DND-41 (cell line): ENCODE results near the gene G6PC3.

ENCODE experiments used
- ATAC-seq: fragments of 200-7000 bp; cut with Tn5 transposase; 3 replicates; pipeline ENCODE4 v1.9.1; 2021; ENCODE audit warnings: low read depth; ENCODE audit not compliant: insufficient read depth
- DNase-seq: peaks from one replicate; pipeline ENCODE4 v3.0.0-alpha.2; 2020
- H2AFZ ChIP-seq: 2 replicates; pipeline ENCODE4 v1.6.0; 2012; ENCODE audit warnings: low read depth, low read length
- H3K27ac ChIP-seq: 2 replicates; pipeline ENCODE4 v1.5.1; 2012; ENCODE audit warnings: low read length, inconsistent platforms
- H3K27me3 ChIP-seq: fragments of 200-600 bp; sonication (generic); 2 replicates; pipeline ENCODE4 v1.6.0; 2012; ENCODE audit warnings: low read length, mild to moderate bottlenecking, inconsistent platforms; ENCODE audit not compliant: insufficient read depth, poor library complexity
- H3K36me3 ChIP-seq: 2 replicates; pipeline ENCODE4 v1.5.1; 2012; ENCODE audit warnings: low read length, inconsistent platforms; ENCODE audit not compliant: insufficient read depth
- H3K4me1 ChIP-seq: 2 replicates; pipeline ENCODE4 v1.5.1; 2012; ENCODE audit warnings: mild to moderate bottlenecking, low read length; ENCODE audit not compliant: insufficient read depth
- H3K4me2 ChIP-seq: 2 replicates; pipeline ENCODE4 v1.6.0; 2012; ENCODE audit warnings: mild to moderate bottlenecking, moderate library complexity, low read length, inconsistent platforms; ENCODE audit not compliant: insufficient read depth
- H3K4me3 ChIP-seq, 2 experiments: fragments of 200-600 bp in 1 of 2; shearing (Covaris generic) in 1 of 2; 2 replicates each; pipeline ENCODE4 v1.5.1; 2012 to 2016; ENCODE audit warnings: inconsistent platforms in 2 of 2, low read length in 2 of 2, mild to moderate bottlenecking in 2 of 2, low read depth in 1 of 2, moderate library complexity in 1 of 2
- H3K79me2 ChIP-seq: 2 replicates; pipeline ENCODE4 v1.6.0; 2012; ENCODE audit warnings: low read length, inconsistent platforms; ENCODE audit not compliant: insufficient read depth
- H3K9ac ChIP-seq: 2 replicates; pipeline ENCODE4 v1.6.0; 2012; ENCODE audit warnings: low read depth, mild to moderate bottlenecking, inconsistent platforms, low read length, moderate library complexity
- H3K9me3 ChIP-seq: 2 replicates; pipeline ENCODE4 v1.5.1; 2012; ENCODE audit warnings: low read length, moderate library complexity, mild to moderate bottlenecking, inconsistent platforms; ENCODE audit not compliant: insufficient read depth, severe bottlenecking
- H4K20me1 ChIP-seq: 2 replicates; pipeline ENCODE4 v1.6.0; 2012; ENCODE audit warnings: low read length; ENCODE audit not compliant: insufficient read depth
- EZH2 ChIP-seq: IDR thresholded peaks from 3 replicates; pipeline ENCODE4 v1.6.1; 2012; ENCODE audit warnings: borderline replicate concordance, low read depth, mild to moderate bottlenecking, moderate library complexity, low read length, inconsistent platforms; ENCODE audit not compliant: severe bottlenecking
- TF ChIP-seq, protein P1 (sequence below): IDR thresholded peaks from 2 replicates; pipeline ENCODE4 v1.5.1; 2012; ENCODE audit warnings: borderline replicate concordance, low read length, moderate library complexity, mild to moderate bottlenecking; ENCODE audit not compliant: poor library complexity, severe bottlenecking; ENCODE audit errors: extremely low read depth

Gene G6PC3

DNA sequence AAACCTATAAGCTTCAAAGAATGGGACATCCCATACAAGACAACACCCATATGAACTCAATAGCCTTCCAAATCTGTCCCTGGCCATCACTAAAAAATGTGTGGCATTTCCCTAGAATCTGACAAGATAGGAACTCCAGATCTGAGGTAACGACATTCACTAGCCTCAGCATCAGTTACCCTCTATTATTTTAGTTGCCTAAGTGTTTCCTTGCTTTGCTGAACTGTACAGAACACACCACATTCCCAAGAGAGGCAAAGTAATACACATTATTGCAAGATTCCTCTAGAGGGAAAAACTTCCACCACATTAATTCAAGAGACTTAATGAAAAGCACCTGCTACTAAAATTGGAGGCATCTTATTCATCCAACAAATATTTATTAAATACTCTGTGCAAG lies 9.1 kb upstream of the G6PC3 start:
- DNase-seq (no peak), ATAC-seq (no peak)
- Histone ChIP-seq H3K4me2 (no peak overlapping the region), H3K36me3 (peaks cover 62% of the 10 kb centered on the region), H3K9me3 (no peaks in the 10 kb centered on the region), H3K9ac (no peak overlapping the region), H3K4me3 (no peak overlapping the region), H3K79me2 (peaks cover 92% of the 10 kb centered on the region), H2AFZ (no peak overlapping the region), H3K27ac (no peak overlapping the region), H3K4me1 (peaks cover 28% of the 10 kb centered on the region), H4K20me1 (peaks cover 49% of the 10 kb centered on the region), H3K27me3 (no peaks in the 10 kb centered on the region)
- TF ChIP-seq, protein P1, sequence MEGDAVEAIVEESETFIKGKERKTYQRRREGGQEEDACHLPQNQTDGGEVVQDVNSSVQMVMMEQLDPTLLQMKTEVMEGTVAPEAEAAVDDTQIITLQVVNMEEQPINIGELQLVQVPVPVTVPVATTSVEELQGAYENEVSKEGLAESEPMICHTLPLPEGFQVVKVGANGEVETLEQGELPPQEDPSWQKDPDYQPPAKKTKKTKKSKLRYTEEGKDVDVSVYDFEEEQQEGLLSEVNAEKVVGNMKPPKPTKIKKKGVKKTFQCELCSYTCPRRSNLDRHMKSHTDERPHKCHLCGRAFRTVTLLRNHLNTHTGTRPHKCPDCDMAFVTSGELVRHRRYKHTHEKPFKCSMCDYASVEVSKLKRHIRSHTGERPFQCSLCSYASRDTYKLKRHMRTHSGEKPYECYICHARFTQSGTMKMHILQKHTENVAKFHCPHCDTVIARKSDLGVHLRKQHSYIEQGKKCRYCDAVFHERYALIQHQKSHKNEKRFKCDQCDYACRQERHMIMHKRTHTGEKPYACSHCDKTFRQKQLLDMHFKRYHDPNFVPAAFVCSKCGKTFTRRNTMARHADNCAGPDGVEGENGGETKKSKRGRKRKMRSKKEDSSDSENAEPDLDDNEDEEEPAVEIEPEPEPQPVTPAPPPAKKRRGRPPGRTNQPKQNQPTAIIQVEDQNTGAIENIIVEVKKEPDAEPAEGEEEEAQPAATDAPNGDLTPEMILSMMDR = no peak
- no peak for TF ChIP-seq EZH2

GRCh38 chr17:44062871-44063270 lies 7.7 kb upstream of the G6PC3 start:
- no peak overlapping the region for H3K9ac ChIP-seq
- no peak for DNase-seq
- H3K27me3 ChIP-seq = no peaks in the 10 kb centered on the region
- no peak overlapping the region for H3K27ac ChIP-seq
- H3K36me3 ChIP-seq = peaks cover 57% of the 10 kb centered on the region
- no peak for ATAC-seq
- no peaks in the 10 kb centered on the region for H3K9me3 ChIP-seq
- peaks cover 49% of the 10 kb centered on the region for H4K20me1 ChIP-seq
- H3K4me1 ChIP-seq = peaks cover 39% of the 10 kb centered on the region
- TF ChIP-seq, protein P1 = no peak
- no peak for TF ChIP-seq EZH2
- H2AFZ ChIP-seq = no peak overlapping the region
- peaks cover 91% of the 10 kb centered on the region for H3K79me2 ChIP-seq
- H3K4me2 ChIP-seq = peak overlapping the region; percentile 78
- H3K4me3 ChIP-seq = no peak overlapping the region

DNA sequence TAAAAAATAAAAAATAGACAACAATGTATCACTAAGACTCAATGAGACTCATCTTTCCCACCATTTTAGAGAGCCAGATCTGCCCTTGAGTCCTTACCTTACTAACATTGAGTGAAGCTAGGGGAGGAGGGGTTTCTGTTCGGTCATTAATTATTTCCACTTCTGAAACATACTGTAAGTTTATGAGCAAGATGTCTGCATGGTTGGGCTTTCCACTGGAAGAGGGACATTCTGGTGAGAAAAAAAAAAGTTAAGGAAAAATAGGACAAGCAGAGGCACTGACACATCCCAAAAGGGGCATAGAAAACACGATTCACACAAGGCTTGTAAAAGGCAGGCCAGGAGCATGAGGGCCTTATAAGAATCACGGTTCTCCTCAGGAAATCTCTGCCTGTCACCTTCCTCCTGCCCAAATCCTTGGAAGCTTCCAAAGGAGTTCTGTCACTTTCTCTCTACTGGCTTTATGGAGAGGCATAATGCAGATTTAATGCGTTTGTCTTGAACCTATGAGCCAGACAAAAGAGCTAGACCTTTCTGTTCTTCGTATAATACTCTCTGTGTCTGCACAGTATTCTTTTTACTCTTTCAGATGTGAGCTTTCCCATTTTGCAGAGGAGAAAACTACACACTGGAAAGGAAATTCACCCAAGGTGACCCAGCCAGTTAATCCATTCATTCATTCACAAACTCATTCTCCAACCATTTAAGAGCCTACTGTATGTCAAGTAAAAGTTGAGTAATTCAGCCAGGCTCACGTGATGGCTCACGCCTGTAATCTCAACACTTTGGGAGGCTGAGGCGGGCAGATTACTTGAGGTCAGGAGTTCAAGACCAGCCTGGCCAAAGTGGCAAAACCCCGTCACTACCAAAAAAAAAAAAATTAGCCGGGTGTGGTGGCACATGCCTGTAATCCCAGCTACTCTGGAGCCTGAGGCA lies 6.6 kb upstream of the G6PC3 start:
- Histone ChIP-seq H3K4me1 (peaks cover 39% of the 10 kb centered on the region), H3K4me3 (no peak overlapping the region), H2AFZ (no peak overlapping the region), H3K9me3 (no peaks in the 10 kb centered on the region), H4K20me1 (peaks cover 45% of the 10 kb centered on the region), H3K27ac (no peak overlapping the region), H3K79me2 (peaks cover 83% of the 10 kb centered on the region), H3K36me3 (peaks cover 49% of the 10 kb centered on the region), H3K27me3 (no peaks in the 10 kb centered on the region), H3K9ac (peak overlapping the region; percentile 1; the same call in 1 of the 2 replicates), H3K4me2 (peak overlapping the region; percentile 78; the same call in 1 of the 2 replicates)
- ATAC-seq (no peak), DNase-seq (no peak)
- TF ChIP-seq, protein P1 = no peak
- TF ChIP-seq EZH2 = no peak
